ENCODE data around the gene HPGDS.

The HPGDS gene

GRCh38 chr4:94378047-94378446 is 35.4 kb upstream of the HPGDS start:
- Histone ChIP-seq H3K4me2 (ENCODE audit: low read length) (no peak overlapping the region), H3K27ac (no peak overlapping the region), H3K9ac (no peak overlapping the region), H3K9me3 (ENCODE audit: control insufficient read depth, low read length) (no peaks in the 10 kb centered on the region), H3K4me1 (no peaks in the 10 kb centered on the region), H3K27me3 (ENCODE audit: control insufficient read depth, insufficient read depth, low read length) (no peaks in the 10 kb centered on the region), H3K4me3 (ENCODE audit: low read depth, low read length) (no peak overlapping the region), H3K36me3 (ENCODE audit: control insufficient read depth, insufficient read depth, low read length) (no peaks in the 10 kb centered on the region), H3K79me2 (no peaks in the 10 kb centered on the region), H2AFZ (no peak overlapping the region)
- no peak for TF ChIP-seq CTCF (IDR thresholded peaks at IDR 0.05)

GRCh38 chr4:94377294-94377693 is 34.7 kb upstream of the HPGDS start:
- Histone ChIP-seq H3K4me1 (no peaks in the 10 kb centered on the region), H2AFZ (no peak overlapping the region), H3K27me3 (ENCODE audit: control insufficient read depth, insufficient read depth, low read length) (no peaks in the 10 kb centered on the region), H3K4me3 (ENCODE audit: low read depth, low read length) (no peak overlapping the region), H3K27ac (no peak overlapping the region), H3K4me2 (ENCODE audit: low read length) (no peak overlapping the region), H3K36me3 (ENCODE audit: control insufficient read depth, insufficient read depth, low read length) (no peaks in the 10 kb centered on the region), H3K9ac (no peak overlapping the region), H3K9me3 (ENCODE audit: control insufficient read depth, low read length) (no peaks in the 10 kb centered on the region), H3K79me2 (no peaks in the 10 kb centered on the region)
- no peak for TF ChIP-seq CTCF (IDR thresholded peaks at IDR 0.05)

GRCh38 chr4:94375364-94375763 is 32.7 kb upstream of the HPGDS start:
- no peak for TF ChIP-seq CTCF (IDR thresholded peaks at IDR 0.05)
- H3K9ac ChIP-seq = no peak overlapping the region
- no peaks in the 10 kb centered on the region for H3K27me3 ChIP-seq (ENCODE audit: control insufficient read depth, insufficient read depth, low read length)
- H3K9me3 ChIP-seq (ENCODE audit: control insufficient read depth, low read length) = no peaks in the 10 kb centered on the region
- no peak overlapping the region for H2AFZ ChIP-seq
- no peaks in the 10 kb centered on the region for H3K4me1 ChIP-seq
- H3K36me3 ChIP-seq (ENCODE audit: control insufficient read depth, insufficient read depth, low read length) = no peaks in the 10 kb centered on the region
- H3K27ac ChIP-seq = no peak overlapping the region
- no peak overlapping the region for H3K4me2 ChIP-seq (ENCODE audit: low read length)
- no peaks in the 10 kb centered on the region for H3K79me2 ChIP-seq
- no peak overlapping the region for H3K4me3 ChIP-seq (ENCODE audit: low read depth, low read length)

GRCh38 chr4:94373752-94374151 is 31.1 kb upstream of the HPGDS start:
- Histone ChIP-seq H3K36me3 (ENCODE audit: control insufficient read depth, insufficient read depth, low read length) (no peaks in the 10 kb centered on the region), H3K79me2 (no peaks in the 10 kb centered on the region), H3K4me2 (ENCODE audit: low read length) (no peak overlapping the region), H3K9me3 (ENCODE audit: control insufficient read depth, low read length) (no peaks in the 10 kb centered on the region), H3K27me3 (ENCODE audit: control insufficient read depth, insufficient read depth, low read length) (no peaks in the 10 kb centered on the region), H3K4me1 (no peaks in the 10 kb centered on the region), H2AFZ (no peak overlapping the region), H3K27ac (no peak overlapping the region), H3K9ac (no peak overlapping the region), H3K4me3 (ENCODE audit: low read depth, low read length) (no peak overlapping the region)
- TF ChIP-seq CTCF (IDR thresholded peaks at IDR 0.05) = no peak

DNA sequence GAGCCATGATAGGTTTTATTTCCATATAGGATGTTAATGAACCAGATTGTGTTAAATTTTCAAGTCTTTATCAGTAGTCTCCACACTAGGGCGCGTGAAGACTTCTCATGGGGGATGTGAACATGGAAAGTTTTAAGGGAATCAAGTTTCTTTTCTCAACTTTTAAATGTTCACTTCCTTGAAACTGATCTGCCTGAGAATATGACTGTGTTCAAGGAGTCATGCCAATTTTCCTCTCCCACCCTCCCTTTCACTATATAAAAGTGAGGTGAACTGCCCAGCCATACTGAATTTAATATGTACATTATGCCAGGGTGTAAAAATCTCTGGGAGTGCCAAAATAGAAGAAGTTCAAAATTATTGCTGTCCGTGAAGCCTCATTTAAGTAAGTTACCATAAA is 30.4 kb upstream of the HPGDS start:
- Histone ChIP-seq H3K79me2 (no peaks in the 10 kb centered on the region), H3K4me1 (no peaks in the 10 kb centered on the region), H3K27ac (no peak overlapping the region), H3K9me3 (ENCODE audit: control insufficient read depth, low read length) (no peaks in the 10 kb centered on the region), H3K9ac (no peak overlapping the region), H3K4me2 (ENCODE audit: low read length) (no peak overlapping the region), H3K36me3 (ENCODE audit: control insufficient read depth, insufficient read depth, low read length) (no peaks in the 10 kb centered on the region), H3K27me3 (ENCODE audit: control insufficient read depth, insufficient read depth, low read length) (no peaks in the 10 kb centered on the region), H2AFZ (no peak overlapping the region), H3K4me3 (ENCODE audit: low read depth, low read length) (no peak overlapping the region)
- TF ChIP-seq CTCF (IDR thresholded peaks at IDR 0.05) = no peak

Measured in parathyroid adenoma (tissue), 2 donors.